ENCODE data around the gene CLMP. TPM values are rescaled to one million over a fixed set of nuclear protein-coding genes. Genes with fewer than 3 reads are reported as not detected.

Gene CLMP
- total RNA-seq, 4 donors from 2014 or later = 23.6 to 49.4 (median 38.0) TPM

DNA sequence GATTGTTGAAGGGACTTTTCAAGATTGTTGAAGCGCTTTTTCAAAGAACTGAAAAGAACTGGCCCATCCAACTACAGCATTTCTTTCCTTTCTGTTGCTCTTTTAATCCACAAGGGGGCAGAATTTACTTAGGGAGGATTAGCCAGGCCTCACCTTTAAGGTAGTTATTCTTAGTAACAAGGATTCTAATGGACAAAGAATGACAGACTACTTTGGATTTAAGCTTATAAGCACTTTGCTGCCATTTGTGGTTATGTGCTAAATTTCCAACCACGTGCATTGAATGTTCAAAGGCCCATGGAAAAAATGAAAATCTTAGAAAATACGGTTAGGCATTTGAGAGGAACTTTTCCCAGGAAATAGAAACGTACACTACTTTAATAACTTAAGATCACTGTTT, 83.6 kb downstream of the CLMP start:
- Histone ChIP-seq H3K9me3 (no peaks in the 10 kb centered on the region), H3K27me3 (no peaks in the 10 kb centered on the region), H3K4me1 (peaks cover 0 to 6% (median 2%) of the 10 kb centered on the region in 4 donors), H3K36me3 (no peaks in the 10 kb centered on the region), H3K4me3 (no peak overlapping the region), H3K27ac (peak overlapping the region; percentile 38 to 63 (median 46))
- 49 to 58% methylated on average over 3 to 4 of the region's 4 CpGs for WGBS, 2 donors (ENCODE audit: low coverage in 1 of 2)
- in situ Hi-C loops (cut with MboI; ENCODE audit: low pct_ligation_motif_present in 1 of 4, low pct_unique_long_range_greater_than_20kb in 1 of 4, low sequenced_read_pairs in 3 of 4) = loop anchor here in 3 of 4 donors (10.0 to 25.0 kb wide), 2 partner anchors 133 to 376 kb away; no protein-coding TSS in a partner anchor
- no peak for TF ChIP-seq POLR2AphosphoS5 (IDR thresholded peaks at IDR 0.05)
- TF ChIP-seq POLR2A (IDR thresholded peaks at IDR 0.05) = no peak
- TF ChIP-seq, protein P1, sequence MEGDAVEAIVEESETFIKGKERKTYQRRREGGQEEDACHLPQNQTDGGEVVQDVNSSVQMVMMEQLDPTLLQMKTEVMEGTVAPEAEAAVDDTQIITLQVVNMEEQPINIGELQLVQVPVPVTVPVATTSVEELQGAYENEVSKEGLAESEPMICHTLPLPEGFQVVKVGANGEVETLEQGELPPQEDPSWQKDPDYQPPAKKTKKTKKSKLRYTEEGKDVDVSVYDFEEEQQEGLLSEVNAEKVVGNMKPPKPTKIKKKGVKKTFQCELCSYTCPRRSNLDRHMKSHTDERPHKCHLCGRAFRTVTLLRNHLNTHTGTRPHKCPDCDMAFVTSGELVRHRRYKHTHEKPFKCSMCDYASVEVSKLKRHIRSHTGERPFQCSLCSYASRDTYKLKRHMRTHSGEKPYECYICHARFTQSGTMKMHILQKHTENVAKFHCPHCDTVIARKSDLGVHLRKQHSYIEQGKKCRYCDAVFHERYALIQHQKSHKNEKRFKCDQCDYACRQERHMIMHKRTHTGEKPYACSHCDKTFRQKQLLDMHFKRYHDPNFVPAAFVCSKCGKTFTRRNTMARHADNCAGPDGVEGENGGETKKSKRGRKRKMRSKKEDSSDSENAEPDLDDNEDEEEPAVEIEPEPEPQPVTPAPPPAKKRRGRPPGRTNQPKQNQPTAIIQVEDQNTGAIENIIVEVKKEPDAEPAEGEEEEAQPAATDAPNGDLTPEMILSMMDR (IDR thresholded peaks at IDR 0.05) = peak; percentile 80 to 91 (median 82)
- no peak for TF ChIP-seq EP300 (IDR thresholded peaks at IDR 0.05; ENCODE audit: low read depth)
- intact Hi-C loops (cut with DNase I; ENCODE audit: low total_unique reads) = loop anchor here (2.0 kb wide), 1 partner anchor 135 kb away; no protein-coding TSS in a partner anchor
- DNase-seq = no peak

DNA sequence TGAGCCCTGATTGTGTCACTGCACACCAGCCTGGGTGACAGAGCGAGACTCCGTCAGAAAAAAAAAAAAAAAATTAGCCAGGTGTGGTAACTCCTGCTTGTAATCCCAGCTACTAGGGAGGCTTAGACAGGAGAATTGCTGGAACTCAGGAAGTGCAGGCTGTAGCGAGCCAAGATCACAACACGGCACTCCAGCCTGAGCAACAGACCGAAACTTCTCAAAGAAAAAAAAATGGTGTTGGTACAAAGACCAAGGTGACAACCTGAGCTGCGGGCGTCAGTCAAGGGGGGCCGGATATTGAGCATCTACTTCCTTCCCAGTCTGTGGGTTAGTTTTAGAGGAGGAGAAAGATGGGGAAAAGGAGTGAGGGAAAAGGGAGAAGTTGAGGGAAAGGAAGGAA, 84.7 kb downstream of the CLMP start:
- no peaks in the 10 kb centered on the region for H3K27me3 ChIP-seq
- H3K27ac ChIP-seq = no peak overlapping the region
- H3K4me3 ChIP-seq = no peak overlapping the region
- H3K36me3 ChIP-seq = no peaks in the 10 kb centered on the region
- WGBS, 2 donors (ENCODE audit: low coverage in 1 of 2) = 72 to 76% methylated on average over 8 of the region's 8 CpGs
- no peak for DNase-seq
- peaks cover 0 to 6% (median 2%) of the 10 kb centered on the region in 4 donors for H3K4me1 ChIP-seq
- no peaks in the 10 kb centered on the region for H3K9me3 ChIP-seq
- intact Hi-C loops (cut with DNase I; ENCODE audit: low total_unique reads) (loop anchor here (2.0 kb wide), 1 partner anchor 136 kb away; no protein-coding TSS in a partner anchor), in situ Hi-C loops (cut with MboI; ENCODE audit: low pct_ligation_motif_present in 1 of 4, low pct_unique_long_range_greater_than_20kb in 1 of 4, low sequenced_read_pairs in 3 of 4) (loop anchor here in 3 of 4 donors (10.0 to 25.0 kb wide), 2 partner anchors 134 to 377 kb away; no protein-coding TSS in a partner anchor)
- TF ChIP-seq POLR2AphosphoS5 (IDR thresholded peaks at IDR 0.05) (no peak), POLR2A (IDR thresholded peaks at IDR 0.05) (no peak)
- TF ChIP-seq, protein P1 (IDR thresholded peaks at IDR 0.05) = no peak

DNA sequence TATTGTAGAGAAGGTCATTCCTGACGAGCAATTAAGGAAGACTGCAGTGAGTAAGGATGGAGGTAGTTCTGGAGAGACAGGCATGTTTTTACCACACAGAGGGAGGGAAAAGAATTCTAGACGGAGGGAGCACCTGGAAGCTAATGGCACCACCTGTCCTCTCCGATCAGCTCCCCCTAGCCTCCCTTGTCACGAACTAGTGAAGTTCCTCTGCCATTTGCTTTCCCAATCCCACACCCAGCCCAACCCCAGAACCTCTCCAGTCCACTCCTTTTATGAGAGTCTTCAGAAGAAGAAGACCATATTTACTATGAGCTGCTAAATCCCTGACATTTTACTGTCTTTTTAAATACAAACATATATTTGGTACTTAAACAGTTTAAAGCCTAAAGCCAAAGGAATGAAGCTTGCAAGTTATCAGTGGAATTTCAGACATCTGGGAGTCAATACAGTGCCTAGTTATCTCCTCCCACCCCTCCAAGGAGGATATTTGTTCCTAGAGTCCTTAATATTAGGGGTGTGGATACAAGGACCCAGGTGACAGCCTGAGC, 87.0 kb downstream of the CLMP start:
- Histone ChIP-seq H3K4me1 (peaks cover 0 to 15% (median 3%) of the 10 kb centered on the region in 4 donors), H3K36me3 (no peaks in the 10 kb centered on the region), H3K27me3 (no peaks in the 10 kb centered on the region), H3K27ac (no peak overlapping the region), H3K4me3 (no peak overlapping the region), H3K9me3 (no peaks in the 10 kb centered on the region)
- intact Hi-C loops (cut with DNase I; ENCODE audit: low total_unique reads) (no loop called here), in situ Hi-C loops (cut with MboI; ENCODE audit: low pct_ligation_motif_present in 1 of 4, low pct_unique_long_range_greater_than_20kb in 1 of 4, low sequenced_read_pairs in 3 of 4) (loop anchor here in 1 of 4 donors (25.0 kb wide), 1 partner anchor 379 kb away; no protein-coding TSS in a partner anchor)
- WGBS, 2 donors (ENCODE audit: low coverage in 1 of 2) = 73% methylated on average over 4 of the region's 4 CpGs
- DNase-seq = no peak
- TF ChIP-seq POLR2A (IDR thresholded peaks at IDR 0.05) = no peak
- no peak for TF ChIP-seq EP300 (IDR thresholded peaks at IDR 0.05; ENCODE audit: low read depth)
- TF ChIP-seq, protein P1 (IDR thresholded peaks at IDR 0.05) = no peak
- no peak for TF ChIP-seq POLR2AphosphoS5 (IDR thresholded peaks at IDR 0.05)

DNA sequence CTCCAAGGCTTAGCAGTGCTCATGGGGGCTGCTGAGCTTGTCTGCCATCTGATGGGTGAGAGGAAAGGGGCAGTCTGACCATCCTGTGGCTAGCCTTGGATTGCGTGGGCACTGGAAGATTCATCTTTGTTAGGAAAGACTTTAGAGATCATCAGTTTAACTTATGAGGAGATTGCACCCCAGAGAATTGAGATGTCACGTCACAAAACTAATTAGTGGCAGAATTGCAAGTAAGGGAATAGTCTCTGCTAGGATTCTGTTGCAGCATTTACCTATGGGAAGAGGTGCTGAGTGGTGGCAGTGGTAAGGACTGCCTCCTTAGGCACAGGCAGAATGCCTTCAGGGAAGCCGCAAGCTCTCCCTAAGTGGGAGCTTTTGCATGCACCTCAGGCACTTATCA, 90.4 kb downstream of the CLMP start:
- no peak for DNase-seq
- no peak for TF ChIP-seq EP300 (IDR thresholded peaks at IDR 0.05; ENCODE audit: low read depth)
- TF ChIP-seq POLR2AphosphoS5 (IDR thresholded peaks at IDR 0.05) = no peak
- TF ChIP-seq, protein P1 (IDR thresholded peaks at IDR 0.05) = no peak
- TF ChIP-seq POLR2A (IDR thresholded peaks at IDR 0.05) = no peak
- Histone ChIP-seq H3K36me3 (no peaks in the 10 kb centered on the region), H3K27ac (peak overlapping the region; percentile 38 to 67 (median 62)), H3K9me3 (no peaks in the 10 kb centered on the region), H3K27me3 (no peaks in the 10 kb centered on the region), H3K4me3 (no peak overlapping the region), H3K4me1 (peaks cover 10 to 22% (median 12%) of the 10 kb centered on the region in 4 donors)
- in situ Hi-C loops (cut with MboI; ENCODE audit: low pct_ligation_motif_present in 1 of 4, low pct_unique_long_range_greater_than_20kb in 1 of 4, low sequenced_read_pairs in 3 of 4) = loop anchor here in 1 of 4 donors (25.0 kb wide), 1 partner anchor 383 kb away; no protein-coding TSS in a partner anchor
- 92% methylated on average over 3 of the region's 3 CpGs; no CpG with 5 or more reads in 1 of the 2 donors for WGBS, 2 donors (ENCODE audit: low coverage in 1 of 2)
- intact Hi-C loops (cut with DNase I; ENCODE audit: low total_unique reads) = loop anchor here (2.0 kb wide), 1 partner anchor 134 kb away; no protein-coding TSS in a partner anchor

Data from transverse colon (tissue), 4 donors.